ENCODE measurements around the gene SP140L. TPM values are rescaled to one million over a fixed set of nuclear protein-coding genes. Genes with fewer than 3 reads are reported as not detected.

The SP140L gene
- total and polyA plus RNA-seq, 10 of the 15 experiments (the other 5 are each of a cell fraction or from before 2014, with no cell fraction given), result 4.7 to 28.6 (median 15.0) TPM

DNA sequence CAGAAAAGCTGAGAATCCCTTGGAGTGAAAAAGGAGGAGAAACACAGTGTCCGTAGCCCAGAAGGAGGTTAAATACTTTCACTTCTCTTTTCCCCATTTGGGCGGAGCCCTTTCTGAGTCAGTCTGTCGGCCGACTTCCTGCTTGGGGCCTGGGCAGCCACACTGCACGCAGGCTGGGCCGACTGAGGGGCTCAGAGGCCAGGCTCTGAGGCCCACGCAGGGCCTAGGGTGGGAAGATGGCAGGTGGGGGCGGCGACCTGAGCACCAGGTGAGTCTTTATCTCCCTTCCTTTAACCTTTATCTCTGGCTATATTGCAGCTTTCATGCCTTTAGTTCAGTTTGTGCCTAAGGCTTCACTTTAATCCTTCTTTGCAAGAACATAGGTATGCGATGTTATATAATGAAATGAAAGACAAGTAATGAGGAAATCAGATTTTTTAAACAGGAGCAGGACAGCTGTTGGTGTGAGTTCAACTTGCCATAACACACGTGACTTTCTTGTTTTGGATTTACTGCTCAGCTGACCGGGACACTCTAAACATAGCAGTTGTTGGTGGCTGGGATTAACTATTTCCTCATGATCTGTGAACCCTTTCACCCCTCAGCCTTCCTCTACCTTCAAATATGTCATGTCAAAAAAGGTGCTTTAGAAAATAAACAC lies 89.2 kb downstream of the SP140L start, which contains the start of gene SP100 (continued):
- TF ChIP-seq, protein P1, sequence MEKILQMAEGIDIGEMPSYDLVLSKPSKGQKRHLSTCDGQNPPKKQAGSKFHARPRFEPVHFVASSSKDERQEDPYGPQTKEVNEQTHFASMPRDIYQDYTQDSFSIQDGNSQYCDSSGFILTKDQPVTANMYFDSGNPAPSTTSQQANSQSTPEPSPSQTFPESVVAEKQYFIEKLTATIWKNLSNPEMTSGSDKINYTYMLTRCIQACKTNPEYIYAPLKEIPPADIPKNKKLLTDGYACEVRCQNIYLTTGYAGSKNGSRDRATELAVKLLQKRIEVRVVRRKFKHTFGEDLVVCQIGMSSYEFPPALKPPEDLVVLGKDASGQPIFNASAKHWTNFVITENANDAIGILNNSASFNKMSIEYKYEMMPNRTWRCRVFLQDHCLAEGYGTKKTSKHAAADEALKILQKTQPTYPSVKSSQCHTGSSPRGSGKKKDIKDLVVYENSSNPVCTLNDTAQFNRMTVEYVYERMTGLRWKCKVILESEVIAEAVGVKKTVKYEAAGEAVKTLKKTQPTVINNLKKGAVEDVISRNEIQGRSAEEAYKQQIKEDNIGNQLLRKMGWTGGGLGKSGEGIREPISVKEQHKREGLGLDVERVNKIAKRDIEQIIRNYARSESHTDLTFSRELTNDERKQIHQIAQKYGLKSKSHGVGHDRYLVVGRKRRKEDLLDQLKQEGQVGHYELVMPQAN (conservative IDR thresholded peaks at IDR 0.05), result no peak; the same call in none of the 2 replicates
- no peak for TF ChIP-seq JUND (IDR thresholded peaks at IDR 0.05; ENCODE audit: low read depth, low read length)
- no peak; the same call in 1 of the 2 replicates for TF ChIP-seq MTA3 (IDR thresholded peaks at IDR 0.05; ENCODE audit: borderline replicate concordance, low read length)
- no peak for TF ChIP-seq SMC3 (IDR thresholded peaks at IDR 0.05; ENCODE audit: borderline replicate concordance, low read length)
- TF ChIP-seq BHLHE40 (IDR thresholded peaks at IDR 0.05; ENCODE audit: borderline replicate concordance in 1 of 2, low read depth in 2 of 2, low read length in 1 of 2), result peak; percentile 53 to 85
- TF ChIP-seq, protein P2, sequence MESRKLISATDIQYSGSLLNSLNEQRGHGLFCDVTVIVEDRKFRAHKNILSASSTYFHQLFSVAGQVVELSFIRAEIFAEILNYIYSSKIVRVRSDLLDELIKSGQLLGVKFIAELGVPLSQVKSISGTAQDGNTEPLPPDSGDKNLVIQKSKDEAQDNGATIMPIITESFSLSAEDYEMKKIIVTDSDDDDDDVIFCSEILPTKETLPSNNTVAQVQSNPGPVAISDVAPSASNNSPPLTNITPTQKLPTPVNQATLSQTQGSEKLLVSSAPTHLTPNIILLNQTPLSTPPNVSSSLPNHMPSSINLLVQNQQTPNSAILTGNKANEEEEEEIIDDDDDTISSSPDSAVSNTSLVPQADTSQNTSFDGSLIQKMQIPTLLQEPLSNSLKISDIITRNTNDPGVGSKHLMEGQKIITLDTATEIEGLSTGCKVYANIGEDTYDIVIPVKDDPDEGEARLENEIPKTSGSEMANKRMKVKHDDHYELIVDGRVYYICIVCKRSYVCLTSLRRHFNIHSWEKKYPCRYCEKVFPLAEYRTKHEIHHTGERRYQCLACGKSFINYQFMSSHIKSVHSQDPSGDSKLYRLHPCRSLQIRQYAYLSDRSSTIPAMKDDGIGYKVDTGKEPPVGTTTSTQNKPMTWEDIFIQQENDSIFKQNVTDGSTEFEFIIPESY (IDR thresholded peaks at IDR 0.05), result no peak
- TF ChIP-seq MTA2 (IDR thresholded peaks at IDR 0.05; ENCODE audit: low read depth), result peak; percentile 39; the same call in 1 of the 2 replicates
- TF ChIP-seq SREBF2 (IDR thresholded peaks at IDR 0.05; ENCODE audit: low read length), result no peak
- TF ChIP-seq, protein P3, sequence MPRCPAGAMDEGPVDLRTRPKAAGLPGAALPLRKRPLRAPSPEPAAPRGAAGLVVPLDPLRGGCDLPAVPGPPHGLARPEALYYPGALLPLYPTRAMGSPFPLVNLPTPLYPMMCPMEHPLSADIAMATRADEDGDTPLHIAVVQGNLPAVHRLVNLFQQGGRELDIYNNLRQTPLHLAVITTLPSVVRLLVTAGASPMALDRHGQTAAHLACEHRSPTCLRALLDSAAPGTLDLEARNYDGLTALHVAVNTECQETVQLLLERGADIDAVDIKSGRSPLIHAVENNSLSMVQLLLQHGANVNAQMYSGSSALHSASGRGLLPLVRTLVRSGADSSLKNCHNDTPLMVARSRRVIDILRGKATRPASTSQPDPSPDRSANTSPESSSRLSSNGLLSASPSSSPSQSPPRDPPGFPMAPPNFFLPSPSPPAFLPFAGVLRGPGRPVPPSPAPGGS (IDR thresholded peaks at IDR 0.05; ENCODE audit: borderline replicate concordance, insufficient read depth, low read depth, low read length, poor library complexity, severe bottlenecking), result peak; percentile 52
- peak; percentile 79 for TF ChIP-seq EED (IDR thresholded peaks at IDR 0.05; ENCODE audit: low read depth)
- TF ChIP-seq SP1 (IDR thresholded peaks at IDR 0.05; ENCODE audit: low read depth, low read length), result peak; percentile 24
- 0 out of 2 replicates have a peak, but pooled peaks have one; percentile 70 for TF ChIP-seq GATAD2B (conservative IDR thresholded peaks at IDR 0.05; ENCODE audit: low read depth)
- no peak for TF ChIP-seq ASH2L (IDR thresholded peaks at IDR 0.05; ENCODE audit: borderline replicate concordance, low read depth)
- no peak for TF ChIP-seq NFYA (IDR thresholded peaks at IDR 0.05; ENCODE audit: borderline replicate concordance, low read depth, low read length)
- TF ChIP-seq, protein P4, sequence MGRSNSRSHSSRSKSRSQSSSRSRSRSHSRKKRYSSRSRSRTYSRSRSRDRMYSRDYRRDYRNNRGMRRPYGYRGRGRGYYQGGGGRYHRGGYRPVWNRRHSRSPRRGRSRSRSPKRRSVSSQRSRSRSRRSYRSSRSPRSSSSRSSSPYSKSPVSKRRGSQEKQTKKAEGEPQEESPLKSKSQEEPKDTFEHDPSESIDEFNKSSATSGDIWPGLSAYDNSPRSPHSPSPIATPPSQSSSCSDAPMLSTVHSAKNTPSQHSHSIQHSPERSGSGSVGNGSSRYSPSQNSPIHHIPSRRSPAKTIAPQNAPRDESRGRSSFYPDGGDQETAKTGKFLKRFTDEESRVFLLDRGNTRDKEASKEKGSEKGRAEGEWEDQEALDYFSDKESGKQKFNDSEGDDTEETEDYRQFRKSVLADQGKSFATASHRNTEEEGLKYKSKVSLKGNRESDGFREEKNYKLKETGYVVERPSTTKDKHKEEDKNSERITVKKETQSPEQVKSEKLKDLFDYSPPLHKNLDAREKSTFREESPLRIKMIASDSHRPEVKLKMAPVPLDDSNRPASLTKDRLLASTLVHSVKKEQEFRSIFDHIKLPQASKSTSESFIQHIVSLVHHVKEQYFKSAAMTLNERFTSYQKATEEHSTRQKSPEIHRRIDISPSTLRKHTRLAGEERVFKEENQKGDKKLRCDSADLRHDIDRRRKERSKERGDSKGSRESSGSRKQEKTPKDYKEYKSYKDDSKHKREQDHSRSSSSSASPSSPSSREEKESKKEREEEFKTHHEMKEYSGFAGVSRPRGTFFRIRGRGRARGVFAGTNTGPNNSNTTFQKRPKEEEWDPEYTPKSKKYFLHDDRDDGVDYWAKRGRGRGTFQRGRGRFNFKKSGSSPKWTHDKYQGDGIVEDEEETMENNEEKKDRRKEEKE (IDR thresholded peaks at IDR 0.05), result no peak
- no peak for TF ChIP-seq ZZZ3 (IDR thresholded peaks at IDR 0.05; ENCODE audit: control insufficient read depth, insufficient read length, low read depth)
- TF ChIP-seq FOXM1 (IDR thresholded peaks at IDR 0.05; ENCODE audit: low read depth, low read length), result no peak
- TF ChIP-seq IRF4 (IDR thresholded peaks at IDR 0.05; ENCODE audit: low read depth, low read length), result peak; percentile 85
- no peak for TF ChIP-seq SREBF1 (IDR thresholded peaks at IDR 0.05; ENCODE audit: low read length)
- TF ChIP-seq SIN3A (IDR thresholded peaks at IDR 0.05; ENCODE audit: low read depth, low read length), result peak; percentile 55; the same call in 1 of the 2 replicates
- TF ChIP-seq SRF (IDR thresholded peaks at IDR 0.05; ENCODE audit: low read depth in 2 of 2, low read length in 2 of 2), result no peak
- TF ChIP-seq KDM1A (IDR thresholded peaks at IDR 0.05; ENCODE audit: borderline replicate concordance), result no peak
- TF ChIP-seq LARP7 (IDR thresholded peaks at IDR 0.05), result no peak

Measured in GM12878 (cell line).